ENCODE data around the gene REV1. TPM values are rescaled to one million over a fixed set of nuclear protein-coding genes. Genes with fewer than 3 reads are reported as not detected.

REV1 gene
- total RNA-seq, 4 donors from 2014 or later = 82.6 to 89.5 (median 85.3) TPM

DNA sequence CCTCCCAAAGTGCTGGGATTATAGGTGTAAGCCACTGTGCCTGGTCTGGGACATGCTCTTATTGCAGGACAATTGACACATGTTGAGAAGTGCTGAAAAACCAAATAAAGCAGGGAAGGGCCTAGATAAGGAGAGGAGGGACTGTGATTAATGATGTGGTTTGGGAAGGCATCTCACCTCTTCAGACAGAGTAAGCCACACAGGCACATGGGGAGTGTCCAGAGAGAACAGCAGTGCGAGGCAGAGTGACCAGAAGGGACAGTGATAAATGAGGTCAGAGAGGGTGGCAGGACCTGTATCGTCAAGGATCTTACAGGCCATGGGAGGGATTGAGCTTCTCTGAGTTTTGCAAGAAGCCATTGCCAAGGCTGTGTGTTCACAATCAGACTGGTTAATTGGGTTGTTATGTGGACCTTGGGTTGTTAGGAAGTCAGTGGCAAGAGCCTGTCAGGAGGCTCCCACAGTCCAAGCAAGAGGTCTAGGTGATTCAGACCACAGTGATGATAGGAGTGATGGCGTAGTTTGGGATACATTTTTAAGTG lies 94.2 kb downstream of the REV1 start:
- Histone ChIP-seq H3K27me3 (no peaks in the 10 kb centered on the region), H3K9me3 (no peaks in the 10 kb centered on the region), H3K4me3 (no peak overlapping the region), H3K27ac (no peak overlapping the region), H3K36me3 (peaks cover 0 to 97% (median 0%) of the 10 kb centered on the region in 3 donors), H3K4me1 (no peaks in the 10 kb centered on the region)
- TF ChIP-seq, protein P1, sequence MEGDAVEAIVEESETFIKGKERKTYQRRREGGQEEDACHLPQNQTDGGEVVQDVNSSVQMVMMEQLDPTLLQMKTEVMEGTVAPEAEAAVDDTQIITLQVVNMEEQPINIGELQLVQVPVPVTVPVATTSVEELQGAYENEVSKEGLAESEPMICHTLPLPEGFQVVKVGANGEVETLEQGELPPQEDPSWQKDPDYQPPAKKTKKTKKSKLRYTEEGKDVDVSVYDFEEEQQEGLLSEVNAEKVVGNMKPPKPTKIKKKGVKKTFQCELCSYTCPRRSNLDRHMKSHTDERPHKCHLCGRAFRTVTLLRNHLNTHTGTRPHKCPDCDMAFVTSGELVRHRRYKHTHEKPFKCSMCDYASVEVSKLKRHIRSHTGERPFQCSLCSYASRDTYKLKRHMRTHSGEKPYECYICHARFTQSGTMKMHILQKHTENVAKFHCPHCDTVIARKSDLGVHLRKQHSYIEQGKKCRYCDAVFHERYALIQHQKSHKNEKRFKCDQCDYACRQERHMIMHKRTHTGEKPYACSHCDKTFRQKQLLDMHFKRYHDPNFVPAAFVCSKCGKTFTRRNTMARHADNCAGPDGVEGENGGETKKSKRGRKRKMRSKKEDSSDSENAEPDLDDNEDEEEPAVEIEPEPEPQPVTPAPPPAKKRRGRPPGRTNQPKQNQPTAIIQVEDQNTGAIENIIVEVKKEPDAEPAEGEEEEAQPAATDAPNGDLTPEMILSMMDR (IDR thresholded peaks at IDR 0.05) = no peak
- TF ChIP-seq POLR2A (IDR thresholded peaks at IDR 0.05) = no peak
- no peak for DNase-seq

DNA sequence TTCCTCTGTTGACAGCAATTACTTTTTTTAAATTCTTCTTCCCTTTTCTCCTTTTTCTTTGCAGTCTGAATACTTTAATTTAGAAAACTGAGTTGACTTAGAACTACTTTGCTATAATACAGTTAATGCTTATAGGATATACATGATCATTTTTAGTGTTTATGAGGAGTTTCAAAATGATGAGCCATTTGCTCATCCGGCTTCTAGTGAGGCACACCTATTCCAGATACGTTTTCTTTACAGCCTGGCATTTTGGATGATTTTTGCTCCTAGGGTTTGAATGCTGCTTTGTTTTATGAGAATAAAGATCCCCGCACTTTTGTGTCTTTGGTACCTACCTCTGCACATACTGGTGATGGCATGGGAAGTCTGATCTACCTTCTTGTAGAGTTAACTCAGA lies 99.9 kb downstream of the REV1 start:
- Histone ChIP-seq H3K27ac (no peak overlapping the region), H3K4me1 (no peaks in the 10 kb centered on the region), H3K9me3 (no peaks in the 10 kb centered on the region), H3K27me3 (no peaks in the 10 kb centered on the region), H3K36me3 (peaks cover 0 to 53% (median 0%) of the 10 kb centered on the region in 3 donors), H3K4me3 (no peak overlapping the region)
- no peak for DNase-seq
- TF ChIP-seq, protein P1 (IDR thresholded peaks at IDR 0.05) = no peak
- no peak for TF ChIP-seq POLR2A (IDR thresholded peaks at IDR 0.05)

DNA sequence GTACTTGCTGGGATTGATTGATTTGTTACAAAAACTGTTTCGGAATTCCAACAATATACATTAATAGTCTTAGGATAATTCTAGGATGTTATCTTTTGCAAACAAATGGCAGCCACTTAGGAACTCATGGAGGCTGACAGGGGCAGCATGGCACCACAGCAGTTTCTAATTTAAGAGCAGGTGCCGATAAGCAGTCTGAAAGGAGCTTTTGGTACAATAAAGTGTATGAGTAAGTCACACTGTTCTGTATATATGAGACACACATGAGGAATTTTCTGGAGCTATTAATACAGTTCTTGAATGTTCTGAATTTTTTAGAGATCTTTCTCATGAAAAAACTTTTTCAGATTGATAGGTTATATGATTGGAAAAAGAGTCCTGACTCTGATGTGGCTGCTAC lies 100.4 kb downstream of the REV1 start:
- Histone ChIP-seq H3K27ac (no peak overlapping the region), H3K36me3 (peaks cover 0 to 53% (median 0%) of the 10 kb centered on the region in 3 donors), H3K4me3 (no peak overlapping the region), H3K9me3 (no peaks in the 10 kb centered on the region), H3K27me3 (no peaks in the 10 kb centered on the region), H3K4me1 (no peaks in the 10 kb centered on the region)
- TF ChIP-seq, protein P1 (IDR thresholded peaks at IDR 0.05) = no peak
- no peak for TF ChIP-seq POLR2A (IDR thresholded peaks at IDR 0.05)
- DNase-seq = no peak

DNA sequence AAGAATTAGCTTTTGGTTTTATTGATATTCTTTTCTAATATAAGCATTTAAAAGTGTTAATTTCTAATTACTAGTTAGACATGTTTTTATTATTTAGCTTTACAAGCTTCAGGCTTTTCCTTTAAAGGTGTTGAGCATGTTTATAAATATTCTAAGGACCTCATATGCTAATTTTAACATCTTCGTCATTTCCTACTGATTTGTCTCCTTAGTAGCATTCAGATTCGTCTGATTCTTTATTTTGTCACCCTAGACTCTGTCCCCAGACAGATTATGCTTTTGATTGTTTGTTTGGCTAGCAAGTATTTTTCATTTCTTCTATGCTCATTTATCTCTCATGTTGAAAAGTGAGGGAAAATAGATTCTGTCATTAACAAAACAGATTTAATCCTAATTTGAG lies 100.9 kb downstream of the REV1 start:
- Histone ChIP-seq H3K4me3 (no peak overlapping the region), H3K36me3 (peaks cover 0 to 51% (median 0%) of the 10 kb centered on the region in 3 donors), H3K9me3 (no peaks in the 10 kb centered on the region), H3K27ac (no peak overlapping the region), H3K4me1 (no peaks in the 10 kb centered on the region), H3K27me3 (no peaks in the 10 kb centered on the region)
- TF ChIP-seq, protein P1 (IDR thresholded peaks at IDR 0.05) = no peak
- no peak for TF ChIP-seq POLR2A (IDR thresholded peaks at IDR 0.05)
- no peak for DNase-seq

DNA sequence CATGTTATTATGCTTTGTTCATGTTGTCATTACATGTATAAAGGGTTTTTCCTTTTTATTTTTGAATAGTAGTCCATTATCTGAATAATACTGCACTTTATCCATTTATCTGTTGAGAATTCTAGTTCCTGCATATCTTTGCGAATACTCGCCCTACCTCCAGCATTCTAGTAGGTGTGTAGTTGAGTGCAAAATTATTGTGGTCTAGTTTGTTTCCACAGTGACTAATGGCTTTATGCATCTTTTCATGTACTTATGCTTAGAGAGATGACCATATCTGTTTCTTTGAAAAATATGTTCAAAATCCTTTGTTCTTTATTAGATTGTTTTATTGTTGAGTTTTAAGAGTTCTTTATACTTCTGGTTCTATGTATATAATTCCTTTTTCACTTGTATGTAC lies 103.8 kb downstream of the REV1 start:
- Histone ChIP-seq H3K9me3 (no peaks in the 10 kb centered on the region), H3K36me3 (peaks cover 0 to 37% (median 0%) of the 10 kb centered on the region in 3 donors), H3K4me3 (no peak overlapping the region), H3K4me1 (no peaks in the 10 kb centered on the region), H3K27me3 (no peaks in the 10 kb centered on the region), H3K27ac (no peak overlapping the region)
- DNase-seq = no peak
- TF ChIP-seq POLR2A (IDR thresholded peaks at IDR 0.05) = no peak
- TF ChIP-seq, protein P1 (IDR thresholded peaks at IDR 0.05) = no peak

DNA sequence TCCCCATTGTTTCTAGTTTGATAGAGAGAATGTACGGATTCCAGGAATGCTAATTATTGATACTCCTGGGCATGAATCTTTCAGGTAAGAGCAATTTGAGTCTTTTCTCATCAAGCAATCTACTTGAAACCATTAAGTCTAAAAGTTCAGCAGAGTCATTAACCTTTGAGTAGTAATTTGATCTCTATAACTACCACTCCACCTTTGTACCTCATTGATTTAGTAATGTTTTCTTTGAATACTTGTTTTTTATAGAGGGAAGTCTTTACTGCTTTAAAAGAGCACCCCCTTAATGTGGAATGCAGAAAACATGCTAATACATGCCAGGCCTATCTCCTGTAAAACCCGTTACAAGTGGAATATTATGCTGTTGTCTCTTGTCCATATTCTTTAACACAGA lies 107.7 kb downstream of the REV1 start:
- peaks cover 0 to 47% (median 0%) of the 10 kb centered on the region in 3 donors for H3K36me3 ChIP-seq
- H3K4me1 ChIP-seq = no peaks in the 10 kb centered on the region
- DNase-seq = no peak
- H3K9me3 ChIP-seq = no peaks in the 10 kb centered on the region
- no peak overlapping the region for H3K27ac ChIP-seq
- no peak for TF ChIP-seq POLR2A (IDR thresholded peaks at IDR 0.05)
- TF ChIP-seq, protein P1 (IDR thresholded peaks at IDR 0.05) = no peak
- H3K4me3 ChIP-seq = no peak overlapping the region
- no peaks in the 10 kb centered on the region for H3K27me3 ChIP-seq
